HepG2 (cell line): Measurements from ENCODE around the gene CBX2. TPM values are rescaled to one million over a fixed set of nuclear protein-coding genes. Genes with fewer than 3 reads are reported as not detected.
A peak's percentile ranks its signal among the peaks of the same experiment; 100 is the strongest.

ENCODE experiments used
- ARID5B ChIP-seq: IDR thresholded peaks from 2 replicates; pipeline ENCODE4 v1.4.0; 2020; ENCODE audit warnings: mild to moderate bottlenecking, missing genetic modification reagents
- ATM ChIP-seq: fragments of 450-650 bp; IDR thresholded peaks from 2 replicates; pipeline ENCODE4 v1.7.1; 2017; ENCODE audit warnings: mild to moderate bottlenecking, borderline replicate concordance
- CHCHD3 ChIP-seq: sonication (generic); formaldehyde crosslinking; IDR thresholded peaks from 2 replicates; pipeline ENCODE4 v1.8.0; 2022; ENCODE audit warnings: mild to moderate bottlenecking, missing genetic modification reagents, moderate library complexity
- ERF ChIP-seq: IDR thresholded peaks from 2 replicates; pipeline ENCODE4 v1.6.1; 2018; ENCODE audit warnings: missing biosample characterization, missing genetic modification reagents
- FOXO1 ChIP-seq: sonication (generic); formaldehyde crosslinking; IDR thresholded peaks from 2 replicates; pipeline ENCODE4 v1.4.0; 2020; ENCODE audit warnings: missing genetic modification reagents
- GLI4 ChIP-seq: sonication (generic); formaldehyde crosslinking; IDR thresholded peaks from 2 replicates; pipeline ENCODE4 v1.5.1; 2020; ENCODE audit warnings: missing genetic modification reagents, mild to moderate bottlenecking, moderate library complexity, borderline replicate concordance
- NFYB ChIP-seq: sonication (generic); formaldehyde crosslinking; IDR thresholded peaks from 2 replicates; pipeline ENCODE4 v1.4.0; 2020; ENCODE audit warnings: missing genetic modification reagents
- TCF7 ChIP-seq: sonication (generic); IDR thresholded peaks from 2 replicates; pipeline ENCODE4 v1.6.1; 2016; ENCODE audit warnings: antibody characterized with exemption, low read depth
- ZKSCAN5 ChIP-seq: sonication (generic); formaldehyde crosslinking; IDR thresholded peaks from 2 replicates; pipeline ENCODE4 v1.5.1; 2020; ENCODE audit warnings: mild to moderate bottlenecking, missing genetic modification reagents
- ZNF205 ChIP-seq: IDR thresholded peaks from 2 replicates; pipeline ENCODE4 v1.6.1; 2018; ENCODE audit warnings: missing biosample characterization, missing genetic modification reagents
- ZNF253 ChIP-seq: sonication (generic); formaldehyde crosslinking; IDR thresholded peaks from 2 replicates; pipeline ENCODE4 v1.8.0; 2022; ENCODE audit warnings: mild to moderate bottlenecking, missing genetic modification reagents, borderline replicate concordance
- ZNF260 ChIP-seq: sonication (generic); formaldehyde crosslinking; IDR thresholded peaks from 2 replicates; pipeline ENCODE4 v1.4.0; 2020; ENCODE audit warnings: missing genetic modification reagents, low read depth, mild to moderate bottlenecking, borderline replicate concordance
- ZNF33B ChIP-seq: sonication (generic); formaldehyde crosslinking; IDR thresholded peaks from 2 replicates; pipeline ENCODE4 v1.5.1; 2020; ENCODE audit warnings: mild to moderate bottlenecking, missing genetic modification reagents
- ZNF564 ChIP-seq: sonication (generic); formaldehyde crosslinking; IDR thresholded peaks from 2 replicates; pipeline ENCODE4 v1.8.1; 2023; ENCODE audit warnings: mild to moderate bottlenecking, missing genetic modification reagents
- polyA plus RNA-seq, 8 experiments: library from polyadenylated mRNA; depleted of rRNA in 3 of 8; stranded (reverse) in 7 of 8; unstranded in 1 of 8; fragments of >200 nt; fragmentation: Illumina TruSeq in 4 of 8; extraction: Trizol in 4 of 8; gene quantifications; 2 replicates each; pipeline versions ENCODE4 v1.2.1 to v1.2.3, GENCODE V29; 2011 to 2016; ENCODE audit warnings: low read depth in 4 of 8, missing spikeins in 1 of 8, mixed read lengths in 1 of 8; ENCODE audit not compliant: insufficient read depth in 1 of 8
- total RNA-seq, 5 experiments: library from RNA; depleted of rRNA; stranded (reverse); fragments of >200 nt; fragmentation: Illumina TruSeq; extraction: Trizol; gene quantifications; 2 replicates each; pipeline ENCODE4 v1.2.3, GENCODE V29; 2016; ENCODE audit warnings: low read depth in 1 of 5
- TF ChIP-seq, protein P1 (sequence below): sonication (generic); formaldehyde crosslinking; IDR thresholded peaks from 2 replicates; pipeline ENCODE4 v1.4.0; 2020; ENCODE audit warnings: missing genetic modification reagents
- TF ChIP-seq, protein P2 (sequence below): fragments of 450-650 bp; IDR thresholded peaks from 2 replicates; pipeline ENCODE4 v1.6.1; 2016
- TF ChIP-seq, protein P3 (sequence below): sonication (generic); formaldehyde crosslinking; IDR thresholded peaks from 2 replicates; pipeline ENCODE4 v1.8.0; 2022; ENCODE audit warnings: missing genetic modification reagents, mild to moderate bottlenecking, moderate library complexity, borderline replicate concordance

Gene CBX2
- total and polyA plus RNA-seq, 2 of the 13 experiments (the other 11 are each of a cell fraction or from before 2014, with no cell fraction given) = 14.5 to 31.1 TPM

GRCh38 chr17:79777120-79777893 is 641 bp upstream of the CBX2 start (continued):
- TF ChIP-seq ZNF564 (CRISPR knock-in tag) (no peak), ZNF253 (no peak), CHCHD3 (CRISPR knock-in tag) (no peak), FOXO1 (CRISPR knock-in tag) (no peak), ZKSCAN5 (CRISPR knock-in tag) (no peak), ZNF260 (CRISPR knock-in tag) (no peak), ZNF33B (no peak), ATM (no peak), NFYB (CRISPR knock-in tag) (peak; percentile 15; the same call in 1 of the 2 replicates), ZNF205 (0 out of 2 replicates have a peak, but pooled peaks have one; percentile 30), GLI4 (no peak), ERF (CRISPR knock-in tag) (no peak), ARID5B (CRISPR knock-in tag) (peak; percentile 57), TCF7 (no peak)
- TF ChIP-seq, protein P1, sequence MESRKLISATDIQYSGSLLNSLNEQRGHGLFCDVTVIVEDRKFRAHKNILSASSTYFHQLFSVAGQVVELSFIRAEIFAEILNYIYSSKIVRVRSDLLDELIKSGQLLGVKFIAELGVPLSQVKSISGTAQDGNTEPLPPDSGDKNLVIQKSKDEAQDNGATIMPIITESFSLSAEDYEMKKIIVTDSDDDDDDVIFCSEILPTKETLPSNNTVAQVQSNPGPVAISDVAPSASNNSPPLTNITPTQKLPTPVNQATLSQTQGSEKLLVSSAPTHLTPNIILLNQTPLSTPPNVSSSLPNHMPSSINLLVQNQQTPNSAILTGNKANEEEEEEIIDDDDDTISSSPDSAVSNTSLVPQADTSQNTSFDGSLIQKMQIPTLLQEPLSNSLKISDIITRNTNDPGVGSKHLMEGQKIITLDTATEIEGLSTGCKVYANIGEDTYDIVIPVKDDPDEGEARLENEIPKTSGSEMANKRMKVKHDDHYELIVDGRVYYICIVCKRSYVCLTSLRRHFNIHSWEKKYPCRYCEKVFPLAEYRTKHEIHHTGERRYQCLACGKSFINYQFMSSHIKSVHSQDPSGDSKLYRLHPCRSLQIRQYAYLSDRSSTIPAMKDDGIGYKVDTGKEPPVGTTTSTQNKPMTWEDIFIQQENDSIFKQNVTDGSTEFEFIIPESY (CRISPR knock-in tag) = no peak
- TF ChIP-seq, protein P2, sequence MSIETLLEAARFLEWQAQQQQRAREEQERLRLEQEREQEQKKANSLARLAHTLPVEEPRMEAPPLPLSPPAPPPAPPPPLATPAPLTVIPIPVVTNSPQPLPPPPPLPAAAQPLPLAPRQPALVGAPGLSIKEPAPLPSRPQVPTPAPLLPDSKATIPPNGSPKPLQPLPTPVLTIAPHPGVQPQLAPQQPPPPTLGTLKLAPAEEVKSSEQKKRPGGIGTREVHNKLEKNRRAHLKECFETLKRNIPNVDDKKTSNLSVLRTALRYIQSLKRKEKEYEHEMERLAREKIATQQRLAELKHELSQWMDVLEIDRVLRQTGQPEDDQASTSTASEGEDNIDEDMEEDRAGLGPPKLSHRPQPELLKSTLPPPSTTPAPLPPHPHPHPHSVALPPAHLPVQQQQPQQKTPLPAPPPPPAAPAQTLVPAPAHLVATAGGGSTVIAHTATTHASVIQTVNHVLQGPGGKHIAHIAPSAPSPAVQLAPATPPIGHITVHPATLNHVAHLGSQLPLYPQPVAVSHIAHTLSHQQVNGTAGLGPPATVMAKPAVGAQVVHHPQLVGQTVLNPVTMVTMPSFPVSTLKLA = no peak
- TF ChIP-seq, protein P3, sequence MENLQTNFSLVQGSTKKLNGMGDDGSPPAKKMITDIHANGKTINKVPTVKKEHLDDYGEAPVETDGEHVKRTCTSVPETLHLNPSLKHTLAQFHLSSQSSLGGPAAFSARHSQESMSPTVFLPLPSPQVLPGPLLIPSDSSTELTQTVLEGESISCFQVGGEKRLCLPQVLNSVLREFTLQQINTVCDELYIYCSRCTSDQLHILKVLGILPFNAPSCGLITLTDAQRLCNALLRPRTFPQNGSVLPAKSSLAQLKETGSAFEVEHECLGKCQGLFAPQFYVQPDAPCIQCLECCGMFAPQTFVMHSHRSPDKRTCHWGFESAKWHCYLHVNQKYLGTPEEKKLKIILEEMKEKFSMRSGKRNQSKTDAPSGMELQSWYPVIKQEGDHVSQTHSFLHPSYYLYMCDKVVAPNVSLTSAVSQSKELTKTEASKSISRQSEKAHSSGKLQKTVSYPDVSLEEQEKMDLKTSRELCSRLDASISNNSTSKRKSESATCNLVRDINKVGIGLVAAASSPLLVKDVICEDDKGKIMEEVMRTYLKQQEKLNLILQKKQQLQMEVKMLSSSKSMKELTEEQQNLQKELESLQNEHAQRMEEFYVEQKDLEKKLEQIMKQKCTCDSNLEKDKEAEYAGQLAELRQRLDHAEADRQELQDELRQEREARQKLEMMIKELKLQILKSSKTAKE (CRISPR knock-in tag) = no peak
